ENCODE results near the gene SPOP. TPM values are rescaled to one million over a fixed set of nuclear protein-coding genes. Genes with fewer than 3 reads are reported as not detected.

SPOP gene
- total and polyA plus RNA-seq, 2 of the 4 experiments (the other 2 are of a cell fraction), result 24.9 to 47.5 TPM

DNA sequence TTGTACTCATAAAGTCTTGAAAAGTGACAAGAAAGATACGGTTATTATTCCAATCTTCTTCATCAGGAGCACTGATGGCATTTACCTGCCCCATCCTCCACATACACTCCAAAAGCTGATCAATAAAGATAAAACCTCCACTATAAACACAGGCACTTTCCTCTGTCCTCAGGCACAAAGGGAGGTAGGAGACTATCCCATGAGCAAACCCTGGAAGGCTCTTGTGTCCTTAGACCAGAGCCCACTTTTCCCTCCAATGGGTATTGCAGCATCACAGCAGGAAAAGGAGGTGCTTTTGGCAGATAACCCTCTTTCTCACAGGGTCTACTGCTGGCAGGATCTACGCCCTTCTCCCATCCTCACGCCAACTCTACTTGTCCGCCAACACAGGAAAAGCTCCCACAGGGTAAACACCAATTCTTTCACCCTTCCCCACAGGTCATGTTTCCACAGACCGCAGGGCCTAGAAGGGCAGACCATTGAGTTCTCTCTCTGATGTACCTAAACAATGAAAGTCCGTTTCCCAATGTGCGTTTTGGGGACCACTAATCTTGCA, 73.5 kb downstream of the SPOP start:
- intact Hi-C loops (cut with micrococcal nuclease), result no loop called here
- WGBS, 2 experiments (ENCODE audit: extremely low coverage in 2 of 2, insufficient read length in 1 of 2), result 84% methylated on average over 3 of the region's 7 CpGs; no CpG with 5 or more reads in 1 of the 2 experiments
- Histone ChIP-seq H2BK15ac (ENCODE audit: low read depth, low read length) (no peak overlapping the region), H3K4me2 (ENCODE audit: low read depth, low read length) (no peak overlapping the region), H3K36me3 (ENCODE audit: control insufficient read depth, insufficient read depth, low read length) (peaks cover 32% of the 10 kb centered on the region), H4K5ac (ENCODE audit: low read depth, low read length) (no peak overlapping the region), H2AFZ (replicated peaks; ENCODE audit: low read length, poor library complexity) (no peak overlapping the region), H3K4ac (ENCODE audit: low read depth, low read length) (no peak overlapping the region), H3K9me1 (ENCODE audit: insufficient read depth, low read length) (peaks cover 2% of the 10 kb centered on the region; the same call in 1 of the 2 replicates), H3K27me3 (ENCODE audit: control insufficient read depth, insufficient read depth, low read length) (no peaks in the 10 kb centered on the region), H2BK5ac (ENCODE audit: low read depth, low read length, poor library complexity, severe bottlenecking) (no peak overlapping the region), H2AK9ac (replicated peaks; ENCODE audit: low read depth, low read length, poor library complexity) (no peak overlapping the region), H3K14ac (replicated peaks; ENCODE audit: low read depth, low read length) (no peak overlapping the region), H3K4me3 (ENCODE audit: insufficient read depth, low read depth, low read length) (no peak overlapping the region), H2BK120ac (ENCODE audit: low read depth, low read length) (no peak overlapping the region), H3K27ac (ENCODE audit: insufficient read depth, low read length) (no peak overlapping the region), H3K4me1 (ENCODE audit: control insufficient read depth, insufficient read depth, low read length) (no peaks in the 10 kb centered on the region), H2BK20ac (ENCODE audit: low read depth, low read length) (no peak overlapping the region), H4K8ac (ENCODE audit: low read depth in 2 of 2, low read length in 2 of 2) (no peak overlapping the region), H4K20me1 (ENCODE audit: insufficient read depth, low read length) (no peaks in the 10 kb centered on the region), H3K56ac (ENCODE audit: extremely low read depth, insufficient read depth, low read length) (no peak overlapping the region), H4K91ac (ENCODE audit: insufficient read depth, low read depth, low read length) (no peak overlapping the region), H3K9ac (ENCODE audit: low read depth, low read length) (no peak overlapping the region), H3K79me1 (ENCODE audit: low read depth in 1 of 2, low read length in 2 of 2) (peaks cover 0 to 7% of the 10 kb centered on the region in 2 experiments; a peak in 1 of 4 replicates), H2AK5ac (ENCODE audit: low read depth, low read length) (no peak overlapping the region), H3K23ac (ENCODE audit: low read depth, low read length) (no peak overlapping the region), H3K18ac (ENCODE audit: low read depth, low read length) (no peak overlapping the region), H3K9me3 (ENCODE audit: control insufficient read depth, insufficient read depth, low read length) (no peaks in the 10 kb centered on the region)
- in situ Hi-C loops (cut with MboI; ENCODE audit: low sequenced_read_pairs), result no loop called here
- ChIA-PET POLR2A (ENCODE audit: unreplicated experiment) (no interaction called here), CTCF (no interaction called here)
- DNase-seq (no peak), ATAC-seq (ENCODE audit: low read depth) (no peak)
- no peak for TF ChIP-seq NFE2L2 (IDR thresholded peaks at IDR 0.05; ENCODE audit: low read depth, low read length)
- TF ChIP-seq BHLHE40 (IDR thresholded peaks at IDR 0.05; ENCODE audit: low read depth, low read length), result no peak
- TF ChIP-seq FOS (IDR thresholded peaks at IDR 0.05; ENCODE audit: low read depth, low read length), result no peak
- no peak for TF ChIP-seq MAFK (IDR thresholded peaks at IDR 0.05; ENCODE audit: low read depth, low read length)
- no peak for TF ChIP-seq RFX5 (IDR thresholded peaks at IDR 0.05; ENCODE audit: low read depth, low read length)
- no peak for TF ChIP-seq SMC3 (IDR thresholded peaks at IDR 0.05; ENCODE audit: low read depth, low read length)
- TF ChIP-seq MXI1 (IDR thresholded peaks at IDR 0.05; ENCODE audit: borderline replicate concordance, low read depth, low read length), result no peak
- TF ChIP-seq RAD21 (IDR thresholded peaks at IDR 0.05; ENCODE audit: low read length), result no peak
- no peak for TF ChIP-seq POLR2A (IDR thresholded peaks at IDR 0.05; ENCODE audit: low read depth, low read length)
- TF ChIP-seq, protein P1, sequence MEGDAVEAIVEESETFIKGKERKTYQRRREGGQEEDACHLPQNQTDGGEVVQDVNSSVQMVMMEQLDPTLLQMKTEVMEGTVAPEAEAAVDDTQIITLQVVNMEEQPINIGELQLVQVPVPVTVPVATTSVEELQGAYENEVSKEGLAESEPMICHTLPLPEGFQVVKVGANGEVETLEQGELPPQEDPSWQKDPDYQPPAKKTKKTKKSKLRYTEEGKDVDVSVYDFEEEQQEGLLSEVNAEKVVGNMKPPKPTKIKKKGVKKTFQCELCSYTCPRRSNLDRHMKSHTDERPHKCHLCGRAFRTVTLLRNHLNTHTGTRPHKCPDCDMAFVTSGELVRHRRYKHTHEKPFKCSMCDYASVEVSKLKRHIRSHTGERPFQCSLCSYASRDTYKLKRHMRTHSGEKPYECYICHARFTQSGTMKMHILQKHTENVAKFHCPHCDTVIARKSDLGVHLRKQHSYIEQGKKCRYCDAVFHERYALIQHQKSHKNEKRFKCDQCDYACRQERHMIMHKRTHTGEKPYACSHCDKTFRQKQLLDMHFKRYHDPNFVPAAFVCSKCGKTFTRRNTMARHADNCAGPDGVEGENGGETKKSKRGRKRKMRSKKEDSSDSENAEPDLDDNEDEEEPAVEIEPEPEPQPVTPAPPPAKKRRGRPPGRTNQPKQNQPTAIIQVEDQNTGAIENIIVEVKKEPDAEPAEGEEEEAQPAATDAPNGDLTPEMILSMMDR (conservative IDR thresholded peaks at IDR 0.05; ENCODE audit: low read depth, low read length), result no peak
- TF ChIP-seq RCOR1 (IDR thresholded peaks at IDR 0.05; ENCODE audit: insufficient replicate concordance, low read length), result no peak
- no peak for TF ChIP-seq CHD1 (IDR thresholded peaks at IDR 0.05; ENCODE audit: low read depth, low read length)
- no peak for TF ChIP-seq MAZ (IDR thresholded peaks at IDR 0.05; ENCODE audit: borderline replicate concordance, low read depth, low read length)
- no TSS peak for BruUV-seq (replicated peaks)
- dilution Hi-C loops (cut with HindIII; ENCODE audit: low sequenced_read_pairs, unreplicated experiment), result no loop called here
